GM12872 (cell line): ENCODE results near the gene IPO11.

Experiments
- TF ChIP-seq, protein P1 (sequence below): IDR thresholded peaks from 3 replicates; pipeline ENCODE4 v1.5.1; 2011; ENCODE audit warnings: low read depth, mild to moderate bottlenecking, low read length, moderate library complexity; ENCODE audit not compliant: insufficient read depth

IPO11 gene

DNA sequence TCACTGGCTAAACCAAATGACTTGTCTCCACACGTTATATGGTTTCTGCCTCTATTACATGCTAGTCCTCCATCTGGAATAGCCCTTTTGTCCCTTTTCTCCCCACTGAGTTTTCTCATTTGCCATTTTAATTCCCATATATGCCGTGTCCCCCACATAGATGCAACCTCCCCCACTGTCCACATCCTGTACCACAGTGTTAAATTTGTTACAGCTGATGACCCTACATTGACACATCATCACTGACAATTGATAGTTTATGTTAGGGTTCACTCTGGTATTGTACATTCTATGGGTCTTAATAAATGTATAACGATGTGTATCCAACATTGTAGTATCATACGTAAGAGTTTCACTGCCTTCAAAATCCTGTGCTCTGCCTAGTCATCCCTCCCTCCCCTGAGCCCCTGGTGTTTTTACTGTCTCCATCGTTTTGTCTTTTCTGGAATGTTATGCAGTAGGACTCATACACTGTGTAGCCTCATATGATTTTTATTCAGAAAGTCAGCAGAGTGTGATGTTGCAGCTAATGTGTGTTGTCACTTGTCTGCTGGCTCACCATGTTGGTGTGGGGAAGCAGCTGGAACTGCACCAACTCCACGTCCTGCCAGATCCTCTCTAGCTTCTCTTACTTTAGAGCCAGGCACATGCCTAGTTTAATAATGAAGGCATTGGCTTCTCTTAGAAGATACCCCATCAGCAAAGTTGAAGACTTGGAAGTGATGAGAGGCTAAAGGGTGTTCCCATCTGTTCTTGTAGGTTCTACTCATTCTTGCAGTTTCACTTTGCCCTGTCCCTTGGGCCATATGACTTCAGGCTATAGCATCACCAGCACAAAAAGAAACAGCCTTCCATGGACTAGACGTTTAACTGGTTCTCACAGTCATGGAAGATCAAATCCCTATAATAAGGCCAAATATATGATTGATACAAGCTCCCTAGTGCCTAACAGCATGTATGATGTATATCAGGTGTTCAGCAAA is 196.3 kb downstream of the IPO11 start:
- TF ChIP-seq, protein P1, sequence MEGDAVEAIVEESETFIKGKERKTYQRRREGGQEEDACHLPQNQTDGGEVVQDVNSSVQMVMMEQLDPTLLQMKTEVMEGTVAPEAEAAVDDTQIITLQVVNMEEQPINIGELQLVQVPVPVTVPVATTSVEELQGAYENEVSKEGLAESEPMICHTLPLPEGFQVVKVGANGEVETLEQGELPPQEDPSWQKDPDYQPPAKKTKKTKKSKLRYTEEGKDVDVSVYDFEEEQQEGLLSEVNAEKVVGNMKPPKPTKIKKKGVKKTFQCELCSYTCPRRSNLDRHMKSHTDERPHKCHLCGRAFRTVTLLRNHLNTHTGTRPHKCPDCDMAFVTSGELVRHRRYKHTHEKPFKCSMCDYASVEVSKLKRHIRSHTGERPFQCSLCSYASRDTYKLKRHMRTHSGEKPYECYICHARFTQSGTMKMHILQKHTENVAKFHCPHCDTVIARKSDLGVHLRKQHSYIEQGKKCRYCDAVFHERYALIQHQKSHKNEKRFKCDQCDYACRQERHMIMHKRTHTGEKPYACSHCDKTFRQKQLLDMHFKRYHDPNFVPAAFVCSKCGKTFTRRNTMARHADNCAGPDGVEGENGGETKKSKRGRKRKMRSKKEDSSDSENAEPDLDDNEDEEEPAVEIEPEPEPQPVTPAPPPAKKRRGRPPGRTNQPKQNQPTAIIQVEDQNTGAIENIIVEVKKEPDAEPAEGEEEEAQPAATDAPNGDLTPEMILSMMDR: no peak

DNA sequence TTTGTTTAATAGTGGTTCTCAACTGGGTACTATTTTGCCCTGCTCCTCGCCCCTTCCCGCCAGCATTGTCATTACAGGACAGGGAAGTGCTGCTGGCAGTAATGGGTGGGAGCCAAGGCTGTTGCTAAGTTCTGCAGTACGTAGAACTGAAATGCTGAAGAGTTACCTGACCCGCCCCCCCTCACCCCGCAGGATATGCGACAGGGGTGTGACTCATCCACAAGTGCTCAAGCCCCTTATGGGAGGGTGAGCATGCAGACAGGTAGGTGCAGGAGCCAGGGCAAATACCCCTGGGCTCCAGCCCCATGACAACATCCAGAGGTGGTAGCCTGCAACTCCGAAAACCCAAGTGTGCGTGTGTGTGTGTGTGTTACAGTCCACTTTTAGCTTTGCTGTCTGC is 201.8 kb downstream of the IPO11 start:
- TF ChIP-seq, protein P1: no peak

DNA sequence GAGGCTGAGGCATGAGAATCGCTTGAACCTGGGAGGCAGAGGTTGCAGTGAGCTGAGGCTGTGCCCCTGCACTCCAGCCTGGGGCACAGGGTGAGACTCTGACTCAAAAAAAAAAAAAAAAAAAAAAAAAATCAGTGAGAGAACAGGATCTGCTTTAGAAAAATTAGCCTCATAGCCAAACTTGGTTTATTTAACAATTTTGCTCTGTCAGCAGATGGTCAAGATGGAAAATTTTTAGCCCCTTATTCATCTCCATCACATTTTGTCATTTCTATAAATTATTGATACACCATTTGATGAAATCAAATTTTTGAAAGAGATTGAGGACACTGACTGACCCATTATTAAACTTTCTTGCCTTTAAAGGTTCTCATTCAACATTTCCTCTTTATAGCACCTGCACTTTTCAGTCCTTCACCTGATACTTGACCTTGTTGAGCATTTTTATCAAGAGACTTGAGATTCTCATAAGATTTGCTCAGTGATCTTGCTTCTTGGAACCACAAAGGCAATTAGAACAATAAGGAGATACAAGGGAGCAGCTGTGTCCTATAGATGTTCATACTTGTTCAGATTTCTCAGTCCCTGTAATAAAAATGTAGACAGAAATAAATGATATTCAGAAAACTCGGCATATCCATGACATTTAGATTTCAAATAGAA is 204.2 kb downstream of the IPO11 start:
- TF ChIP-seq, protein P1: no peak

DNA sequence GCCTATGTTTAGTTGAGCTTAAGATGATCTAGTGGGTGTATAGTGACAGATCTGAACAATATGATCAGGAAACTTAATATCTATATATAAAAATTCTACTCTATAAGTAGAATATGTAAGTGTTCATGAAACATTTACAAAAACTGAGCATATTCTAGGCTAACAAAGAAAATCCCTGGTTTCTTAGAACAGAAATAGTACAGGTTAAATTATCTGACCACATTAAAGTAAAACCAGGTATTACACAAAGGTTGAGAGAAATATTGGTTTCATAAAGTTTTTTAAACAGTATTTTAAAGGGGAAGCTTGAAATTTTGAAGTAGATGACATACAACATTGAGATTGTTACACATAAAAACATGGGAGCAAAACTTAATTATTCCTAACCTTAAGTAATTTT is 205.4 kb downstream of the IPO11 start:
- TF ChIP-seq, protein P1: no peak

DNA sequence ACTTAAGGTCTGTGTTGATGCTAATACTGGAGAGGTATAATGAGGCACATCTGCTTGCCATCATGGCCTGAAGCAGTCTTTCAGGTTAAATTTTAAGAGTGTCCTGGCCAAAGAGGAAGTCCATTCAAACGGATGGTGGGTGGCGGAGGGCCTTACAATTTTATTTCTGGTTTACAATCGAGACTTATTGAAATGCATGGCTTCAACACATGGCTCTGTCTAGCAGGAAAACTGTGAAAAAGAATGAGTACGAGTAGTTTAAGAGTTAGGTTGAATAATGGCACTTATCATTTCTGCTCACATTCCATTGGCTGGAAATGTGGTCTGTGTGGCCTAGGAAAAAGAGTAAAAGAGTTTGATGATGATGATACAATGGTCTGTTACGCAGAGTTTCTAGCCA is 208.2 kb downstream of the IPO11 start:
- TF ChIP-seq, protein P1: no peak

DNA sequence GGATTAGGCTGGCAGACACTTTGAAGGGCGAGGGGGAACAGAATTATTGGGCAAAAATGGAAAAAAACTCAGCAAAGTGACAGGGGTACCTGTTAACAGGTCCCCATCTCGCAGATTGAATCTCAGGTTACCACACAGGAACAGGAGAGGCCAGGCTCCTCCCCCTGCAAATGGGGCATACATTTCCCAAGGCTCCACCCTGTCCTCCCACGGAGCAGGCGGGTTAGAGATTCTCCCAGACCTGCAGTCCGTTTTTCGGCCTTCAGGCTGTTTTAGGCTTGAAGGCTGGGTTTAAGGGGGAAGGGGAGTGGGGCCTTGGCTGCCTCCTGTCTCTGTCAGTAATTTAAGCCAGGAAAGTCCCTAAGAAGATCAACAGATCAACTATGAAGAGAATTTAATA is 208.7 kb downstream of the IPO11 start:
- TF ChIP-seq, protein P1: no peak

DNA sequence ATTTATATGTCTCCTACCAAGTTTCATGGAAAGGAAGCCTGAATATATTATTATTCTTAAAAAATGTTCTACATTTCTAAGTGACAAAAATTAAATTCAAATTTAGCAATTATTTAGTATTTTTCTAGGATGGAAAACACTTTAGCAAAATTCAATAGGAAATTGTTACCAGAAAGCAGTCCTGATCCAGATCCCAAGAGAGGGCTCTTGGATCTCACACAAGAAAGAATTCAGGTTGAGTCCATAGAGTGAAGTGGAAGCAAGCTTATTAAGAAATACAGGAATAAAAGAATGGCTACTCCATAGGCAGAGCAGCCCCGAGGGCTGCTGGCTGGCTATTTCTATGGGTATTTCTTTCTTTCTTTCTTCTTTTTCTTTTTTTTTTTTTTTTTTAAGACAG is 210.7 kb downstream of the IPO11 start:
- TF ChIP-seq, protein P1: no peak
